PC-9 (cell line): ENCODE measurements around the gene PMM2.

ENCODE experiments used
- EZH2 ChIP-seq: fragments of 200-600 bp; sonication (generic); IDR thresholded peaks from 2 replicates; pipeline ENCODE4 v1.8.0; 2017; ENCODE audit warnings: antibody characterized with exemption, low read depth
- TF ChIP-seq, protein P1 (sequence below): fragments of 200-600 bp; sonication (generic); conservative IDR thresholded peaks from 2 replicates; pipeline ENCODE4 v1.6.1; 2017; ENCODE audit warnings: mixed run types, antibody characterized with exemption, mild to moderate bottlenecking, moderate library complexity

DNA sequence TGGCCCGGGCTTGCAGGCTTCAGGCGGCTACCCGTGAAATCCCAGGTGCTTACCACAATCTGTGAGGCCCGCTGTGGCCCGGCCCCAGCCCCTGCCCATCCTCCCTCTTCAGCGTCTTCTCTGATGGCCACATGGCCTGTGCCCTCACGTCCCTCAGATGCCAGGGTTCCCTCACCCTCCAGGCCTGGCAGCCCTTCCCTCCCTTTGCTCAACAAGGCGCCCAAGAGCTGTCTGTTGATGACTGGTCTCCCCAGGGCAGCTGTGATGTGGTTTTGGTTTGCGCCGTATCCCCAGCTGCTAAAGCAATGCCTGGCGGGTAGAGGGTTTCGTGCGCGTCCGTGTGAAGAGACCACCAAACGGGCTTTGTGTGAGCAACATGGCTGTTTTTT is 35.1 kb downstream of the PMM2 start:
- TF ChIP-seq, protein P1, sequence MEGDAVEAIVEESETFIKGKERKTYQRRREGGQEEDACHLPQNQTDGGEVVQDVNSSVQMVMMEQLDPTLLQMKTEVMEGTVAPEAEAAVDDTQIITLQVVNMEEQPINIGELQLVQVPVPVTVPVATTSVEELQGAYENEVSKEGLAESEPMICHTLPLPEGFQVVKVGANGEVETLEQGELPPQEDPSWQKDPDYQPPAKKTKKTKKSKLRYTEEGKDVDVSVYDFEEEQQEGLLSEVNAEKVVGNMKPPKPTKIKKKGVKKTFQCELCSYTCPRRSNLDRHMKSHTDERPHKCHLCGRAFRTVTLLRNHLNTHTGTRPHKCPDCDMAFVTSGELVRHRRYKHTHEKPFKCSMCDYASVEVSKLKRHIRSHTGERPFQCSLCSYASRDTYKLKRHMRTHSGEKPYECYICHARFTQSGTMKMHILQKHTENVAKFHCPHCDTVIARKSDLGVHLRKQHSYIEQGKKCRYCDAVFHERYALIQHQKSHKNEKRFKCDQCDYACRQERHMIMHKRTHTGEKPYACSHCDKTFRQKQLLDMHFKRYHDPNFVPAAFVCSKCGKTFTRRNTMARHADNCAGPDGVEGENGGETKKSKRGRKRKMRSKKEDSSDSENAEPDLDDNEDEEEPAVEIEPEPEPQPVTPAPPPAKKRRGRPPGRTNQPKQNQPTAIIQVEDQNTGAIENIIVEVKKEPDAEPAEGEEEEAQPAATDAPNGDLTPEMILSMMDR = no peak
- no peak for TF ChIP-seq EZH2
